Lower lobe of right lung (tissue), 2 donors: ENCODE data around the gene ZDHHC18. TPM values are rescaled to one million over a fixed set of nuclear protein-coding genes. Genes with fewer than 3 reads are reported as not detected.
A peak's percentile ranks its signal among the peaks of the same experiment; 100 is the strongest.

Experiments
- ATAC-seq, 2 donors: fragments of 200-7000 bp; cut with Tn5 transposase; one replicate each; pipeline ENCODE4 v1.9.1; 2020 to 2022; ENCODE audit warnings: mild to moderate bottlenecking in 2 of 2, moderate library complexity in 2 of 2
- DNase-seq: peaks from one replicate; pipeline ENCODE4 v3.0.0-alpha.2; 2020
- H3K27ac ChIP-seq: fragments of 200-600 bp; one replicate; pipeline ENCODE4 v1.8.0; 2022
- H3K27me3 ChIP-seq: fragments of 200-600 bp; one replicate; pipeline ENCODE4 v1.8.0; 2022; ENCODE audit warnings: low read depth
- H3K36me3 ChIP-seq: fragments of 200-600 bp; one replicate; pipeline ENCODE4 v1.8.0; 2022; ENCODE audit warnings: mild to moderate bottlenecking
- H3K4me1 ChIP-seq: fragments of 200-600 bp; one replicate; pipeline ENCODE4 v1.8.0; 2022
- H3K4me3 ChIP-seq: fragments of 200-600 bp; one replicate; pipeline ENCODE4 v1.8.0; 2022; ENCODE audit warnings: mild to moderate bottlenecking
- H3K9me3 ChIP-seq: fragments of 200-600 bp; one replicate; pipeline ENCODE4 v1.8.0; 2022
- CTCF ChIP-seq: fragments of 200-600 bp; IDR thresholded peaks from one replicate; pipeline ENCODE4 v1.8.0; 2022; ENCODE audit warnings: antibody characterized with exemption, mild to moderate bottlenecking
- intact Hi-C: fragments of 100-400 bp; cut with DNase I; formaldehyde crosslinking; loops from one replicate; pipeline ENCODE4 v1.11.0; 2022
- total RNA-seq: library from RNA; stranded (reverse); fragmentation: NEBNext Ultra II Directional; extraction: Animal tissue kit (Norgen Biotek cat#: 25700); gene quantifications from one replicate; pipeline ENCODE4 v1.2.1, GENCODE V29; 2021
- donor health status: DM: no; HTN: yes; CAD: no; lungs with severe emphysema.

Gene ZDHHC18
- total RNA-seq, 1 donor from 2014 or later = 29.1 TPM

GRCh38 chr1:26786437-26787380 lies 39.8 kb upstream of the ZDHHC18 start:
- H3K27ac ChIP-seq = peak overlapping the region; percentile 98
- no peaks in the 10 kb centered on the region for H3K27me3 ChIP-seq
- peak overlapping the region; percentile 90 for H3K4me3 ChIP-seq
- TF ChIP-seq CTCF = no peak
- H3K9me3 ChIP-seq = no peaks in the 10 kb centered on the region
- peak; percentile 39 to 44 for ATAC-seq
- intact Hi-C loops = loop anchor here (10.0 kb wide), 1 partner anchor 92 kb away; the partner anchor contains the start of gene ARID1A
- H3K4me1 ChIP-seq = peaks cover 62% of the 10 kb centered on the region
- DNase-seq = peak; percentile 66
- H3K36me3 ChIP-seq = peaks cover 10% of the 10 kb centered on the region

- intact Hi-C loops = loop anchor here (10.0 kb wide), 1 partner anchor 93 kb away; the partner anchor contains the start of gene ARID1A
- peak; percentile 39 to 44 for ATAC-seq
- H3K4me1 ChIP-seq = peaks cover 58% of the 10 kb centered on the region
Measured at GRCh38 chr1:26787381-26787705, 39.1 kb upstream of the ZDHHC18 start.

GRCh38 chr1:26787706-26788514 lies 38.6 kb upstream of the ZDHHC18 start, which contains the start of gene PIGV:
PIGV (plus strand) TSS chr1:26787950; CDS start chr1:26790816, 2,866 bp downstream.
- H3K27ac ChIP-seq = peak within 1 kb of the TSS; percentile 98
- peaks cover 54% of the 10 kb centered on the region for H3K4me1 ChIP-seq
- no peaks in the 10 kb centered on the region for H3K27me3 ChIP-seq
- ATAC-seq = peak; percentile 94 to 95
- H3K4me3 ChIP-seq = peak within 1 kb of the TSS; percentile 90
- peak; percentile 91 for DNase-seq
- H3K36me3 ChIP-seq = peaks cover 9% of the 10 kb centered on the region
- intact Hi-C loops = loop anchor here (10.0 kb wide), 1 partner anchor 93 kb away; the partner anchor contains the start of gene ARID1A
- peak; percentile 22 for TF ChIP-seq CTCF
- H3K9me3 ChIP-seq = no peaks in the 10 kb centered on the region

More at GRCh38 chr1:26787381-26787705, 39.1 kb upstream of the ZDHHC18 start:
- no peak for TF ChIP-seq CTCF
- no peak for DNase-seq
- Histone ChIP-seq H3K9me3 (no peaks in the 10 kb centered on the region), H3K4me3 (peak overlapping the region; percentile 90), H3K27me3 (no peaks in the 10 kb centered on the region), H3K36me3 (peaks cover 9% of the 10 kb centered on the region), H3K27ac (peak overlapping the region; percentile 98)

- no peaks in the 10 kb centered on the region for H3K9me3 ChIP-seq
- TF ChIP-seq CTCF = no peak
- intact Hi-C loops = loop anchor here (10.0 kb wide), 1 partner anchor 94 kb away; the partner anchor contains the start of gene ARID1A
- DNase-seq (peak; percentile 57), ATAC-seq (peak in 1 of 2 donors; percentile 1)
- no peaks in the 10 kb centered on the region for H3K27me3 ChIP-seq
- peaks cover 10% of the 10 kb centered on the region for H3K36me3 ChIP-seq
- H3K4me3 ChIP-seq = peak overlapping the region; percentile 90
- peak overlapping the region; percentile 98 for H3K27ac ChIP-seq
- H3K4me1 ChIP-seq = peaks cover 49% of the 10 kb centered on the region
Measured at GRCh38 chr1:26788515-26788785, 38.0 kb upstream of the ZDHHC18 start.
